Activated B cell treated with CpG ODN at 0.5 μM for 24 hours (primary cell): ENCODE measurements around the gene PCNX3. TPM values are rescaled to one million over a fixed set of nuclear protein-coding genes. Genes with fewer than 3 reads are reported as not detected.
A peak's percentile ranks its signal among the peaks of the same experiment; 100 is the strongest.

ENCODE experiments used
- ATAC-seq: fragments of 200-7000 bp; cut with Tn5 transposase; one replicate; pipeline ENCODE4 v1.10.0; 2021; ENCODE audit warnings: low read depth, mild to moderate bottlenecking, moderate library complexity
- CTCF ChIA-PET: fragments of 350-600 bp; sonication (Branson Sonifier 250); formaldehyde crosslinking; loops from one replicate; lab custom pipeline; 2021; ENCODE audit warnings: antibody characterized with exemption; lab: Charles Lee
- POLR2A ChIA-PET: fragments of 350-600 bp; sonication (Branson Sonifier 250); formaldehyde crosslinking; loops from one replicate; lab custom pipeline; 2021; ENCODE audit warnings: antibody characterized with exemption; lab: Charles Lee
- DNase-seq: peaks from one replicate; pipeline ENCODE4 v3.0.0; 2022
- H3K27ac Mint-ChIP-seq: one replicate; pipeline ENCODE4 v1.8.0; 2020; ENCODE audit warnings: mixed read lengths
- H3K27me3 Mint-ChIP-seq: one replicate; pipeline ENCODE4 v1.8.0; 2021; ENCODE audit warnings: mixed read lengths
- H3K36me3 Mint-ChIP-seq: one replicate; pipeline ENCODE4 v1.8.0; 2021; ENCODE audit warnings: low read depth, mixed read lengths
- H3K4me1 Mint-ChIP-seq: one replicate; pipeline ENCODE4 v1.8.0; 2021; ENCODE audit warnings: mixed read lengths
- H3K4me3 Mint-ChIP-seq: one replicate; pipeline ENCODE4 v1.8.0; 2020; ENCODE audit warnings: mild to moderate bottlenecking, mixed read lengths
- H3K9me3 Mint-ChIP-seq: one replicate; pipeline ENCODE4 v1.8.0; 2020; ENCODE audit warnings: mixed read lengths
- CTCF ChIP-seq: fragments of 200-600 bp; IDR thresholded peaks from one replicate; pipeline ENCODE4 v1.8.0; 2022; ENCODE audit warnings: antibody characterized with exemption, mild to moderate bottlenecking
- intact Hi-C: fragments of 100-400 bp; cut with micrococcal nuclease; formaldehyde crosslinking; loops from one replicate; pipeline ENCODE4 v1.15.1; 2024
- total RNA-seq: library from RNA; stranded (reverse); gene quantifications from 2 replicates; pipeline ENCODE4 v1.2.3, GENCODE V29; 2022

Gene PCNX3
- total RNA-seq, 1 donor from 2014 or later = 51.4 TPM

GRCh38 chr11:65618763-65619162 lies 3.2 kb downstream of the PCNX3 start:
- DNase-seq = no peak
- Mint-ChIP-seq H3K27me3 (no peaks in the 10 kb centered on the region), H3K4me1 (peaks cover 32% of the 10 kb centered on the region), H3K9me3 (no peaks in the 10 kb centered on the region), H3K27ac (no peak overlapping the region), H3K4me3 (no peak overlapping the region), H3K36me3 (peaks cover 74% of the 10 kb centered on the region)
- ATAC-seq = no peak
- CTCF ChIA-PET = no interaction called here
- intact Hi-C loops = loop anchor here (5.0 kb wide), 1 partner anchor 729 kb away; the partner anchor contains the start of genes B4GAT1 and BRMS1
- no peak for TF ChIP-seq CTCF
- POLR2A ChIA-PET = interaction anchor here (1.1 to 8.5 kb wide), 3 partner anchors 21 to 239 kb away, joined by 3 to 108 read pairs (median 3); partner anchors contain the start of genes CFL1, RELA and SIPA1

GRCh38 chr11:65619281-65619928 lies 3.8 kb downstream of the PCNX3 start:
- no peak overlapping the region for H3K4me3 Mint-ChIP-seq
- intact Hi-C loops = loop anchor here (5.0 kb wide), 1 partner anchor 728 kb away; the partner anchor contains the start of genes B4GAT1 and BRMS1
- POLR2A ChIA-PET = interaction anchor here (1.4 to 8.5 kb wide), 2 partner anchors 20 to 239 kb away, joined by 3 to 108 read pairs; partner anchors contain the start of genes CFL1 and SIPA1
- TF ChIP-seq CTCF = no peak
- peaks cover 29% of the 10 kb centered on the region for H3K4me1 Mint-ChIP-seq
- no peaks in the 10 kb centered on the region for H3K27me3 Mint-ChIP-seq
- DNase-seq (no peak), ATAC-seq (no peak)
- peaks cover 73% of the 10 kb centered on the region for H3K36me3 Mint-ChIP-seq
- H3K9me3 Mint-ChIP-seq = no peaks in the 10 kb centered on the region
- no peak overlapping the region for H3K27ac Mint-ChIP-seq
- CTCF ChIA-PET = no interaction called here

GRCh38 chr11:65620666-65621065 lies 5.1 kb downstream of the PCNX3 start:
- CTCF ChIA-PET = no interaction called here
- H3K36me3 Mint-ChIP-seq = peaks cover 76% of the 10 kb centered on the region
- intact Hi-C loops = no loop called here

GRCh38 chr11:65621460-65621859 lies 5.9 kb downstream of the PCNX3 start:
- ChIA-PET POLR2A (interaction anchor here (0.6 to 1.2 kb wide), 2 partner anchors 23 to 113 kb away, joined by 4 to 8 read pairs; no protein-coding TSS in a partner anchor), CTCF (no interaction called here)
- DNase-seq (no peak), ATAC-seq (no peak)
- H3K4me3 Mint-ChIP-seq = no peak overlapping the region
- peaks cover 26% of the 10 kb centered on the region for H3K4me1 Mint-ChIP-seq
- H3K36me3 Mint-ChIP-seq = peaks cover 81% of the 10 kb centered on the region
- no peaks in the 10 kb centered on the region for H3K9me3 Mint-ChIP-seq
- H3K27ac Mint-ChIP-seq = peak overlapping the region; percentile 65
- H3K27me3 Mint-ChIP-seq = no peaks in the 10 kb centered on the region
- intact Hi-C loops = no loop called here
- TF ChIP-seq CTCF = no peak

More at GRCh38 chr11:65620666-65621065, 5.1 kb downstream of the PCNX3 start:
- Mint-ChIP-seq H3K9me3 (no peaks in the 10 kb centered on the region), H3K4me3 (no peak overlapping the region), H3K4me1 (peaks cover 23% of the 10 kb centered on the region), H3K27ac (no peak overlapping the region), H3K27me3 (no peaks in the 10 kb centered on the region)
- ATAC-seq (no peak), DNase-seq (no peak)
- TF ChIP-seq CTCF = no peak
- POLR2A ChIA-PET = no interaction called here

GRCh38 chr11:65622011-65622410 lies 6.4 kb downstream of the PCNX3 start:
- Mint-ChIP-seq H3K27me3 (no peaks in the 10 kb centered on the region), H3K9me3 (no peaks in the 10 kb centered on the region), H3K27ac (peak overlapping the region; percentile 65), H3K4me1 (peaks cover 21% of the 10 kb centered on the region), H3K4me3 (no peak overlapping the region), H3K36me3 (peaks cover 81% of the 10 kb centered on the region)
- POLR2A ChIA-PET = interaction anchor here (0.6 to 1.2 kb wide), 2 partner anchors 22 to 112 kb away, joined by 4 to 8 read pairs; no protein-coding TSS in a partner anchor
- ATAC-seq (no peak), DNase-seq (no peak)
- TF ChIP-seq CTCF = no peak
- intact Hi-C loops = no loop called here
- CTCF ChIA-PET = no interaction called here
